HG03469 (cell line): ENCODE measurements around the gene DNM3.

Experiments
- ATAC-seq: cut with Tn5 transposase; IDR thresholded peaks from one replicate; pipeline ENCODE4 v1.9.1; 2021; ENCODE audit warnings: mild to moderate bottlenecking, moderate library complexity, moderate number of reproducible peaks; ENCODE audit not compliant: unreplicated experiment

DNM3 gene

DNA sequence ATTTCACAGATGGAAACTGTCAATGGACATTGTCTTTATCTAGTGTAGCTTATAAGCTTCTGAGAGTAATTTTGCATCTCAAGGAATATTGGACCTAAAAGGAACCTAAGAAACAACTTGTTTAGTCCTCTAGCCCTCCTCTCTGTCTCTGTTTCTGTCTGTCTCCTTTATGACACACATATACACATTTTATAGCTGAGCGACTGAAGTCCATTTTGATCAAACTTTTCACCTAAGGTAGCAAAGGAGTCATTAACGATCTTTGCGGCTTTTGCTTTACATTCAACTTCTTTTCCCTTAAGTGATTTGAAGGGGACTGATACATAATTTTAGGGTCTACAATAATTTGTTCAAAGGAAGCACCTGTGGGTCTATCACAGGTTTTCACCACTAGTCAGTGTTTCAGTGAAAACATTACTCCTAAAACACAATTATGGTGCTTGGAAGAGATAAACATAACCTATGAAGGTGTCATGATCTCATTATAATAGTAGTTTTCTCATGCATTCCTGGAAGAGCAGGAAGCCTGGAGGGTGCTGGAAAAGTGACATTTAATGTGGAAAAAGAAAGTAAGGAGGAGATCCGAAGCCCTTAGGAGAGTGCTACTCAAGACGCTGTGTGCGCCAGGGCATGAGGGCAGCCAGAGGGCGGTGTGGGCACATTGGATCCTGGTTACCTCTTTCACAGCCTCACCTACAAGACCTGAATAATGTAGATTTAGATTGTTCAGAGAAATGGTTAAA, 248.6 kb downstream of the DNM3 start:
- no peak for ATAC-seq

GRCh38 chr1:172090511-172090817, 249.2 kb downstream of the DNM3 start:
- no peak for ATAC-seq

DNA sequence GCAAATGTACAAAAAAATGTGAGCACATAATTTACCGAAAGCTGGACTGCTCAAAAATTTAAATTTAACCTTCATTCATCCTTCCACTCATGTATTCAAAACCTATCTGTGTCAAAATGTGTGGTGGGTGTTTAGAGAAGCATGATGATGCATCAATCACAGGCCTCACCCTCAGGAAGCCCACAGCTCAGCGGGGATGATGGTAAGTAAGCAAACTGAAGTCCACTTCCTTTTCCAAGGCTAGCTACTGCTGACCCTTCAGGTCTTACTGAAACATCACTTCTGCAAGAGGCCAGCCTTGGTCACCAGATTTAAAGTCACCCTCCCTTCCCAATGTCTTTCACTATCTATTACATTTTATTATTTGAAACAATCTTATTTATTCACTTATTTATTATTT, 254.5 kb downstream of the DNM3 start:
- no peak for ATAC-seq

GRCh38 chr1:172105230-172105629, 263.9 kb downstream of the DNM3 start:
- no peak for ATAC-seq

DNA sequence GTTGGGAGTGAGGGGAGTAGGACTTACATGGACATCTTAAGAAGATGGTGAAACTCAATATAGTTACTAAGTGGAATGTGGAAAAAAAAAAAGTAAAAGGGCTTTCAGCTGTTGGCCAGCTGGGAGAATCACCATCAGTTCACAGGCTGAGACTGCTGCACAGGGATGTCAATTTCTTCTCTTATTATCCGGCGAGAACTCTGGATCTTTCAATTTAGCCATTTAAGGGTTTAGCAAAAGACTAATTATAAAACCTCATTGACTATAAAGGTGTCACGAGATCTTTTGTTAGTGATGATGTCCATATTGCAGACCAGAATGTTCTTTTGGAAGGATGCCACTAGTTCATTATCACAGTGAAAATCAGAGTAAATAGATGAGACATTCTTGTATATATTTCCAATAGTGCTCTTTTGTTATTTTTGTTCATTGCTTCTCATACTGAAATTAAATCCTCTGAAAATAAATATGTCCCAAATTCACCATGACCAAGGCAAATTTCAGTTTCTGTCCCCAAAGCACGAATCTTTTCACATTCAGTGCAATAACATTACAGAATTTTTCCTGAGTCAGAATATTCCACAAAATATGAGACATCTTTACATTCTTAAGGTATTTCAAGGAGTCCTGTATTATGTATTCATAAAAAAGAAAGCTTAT, 266.1 kb downstream of the DNM3 start:
- no peak for ATAC-seq

- ATAC-seq: no peak
Observed at GRCh38 chr1:172108161-172108893, 267.0 kb downstream of the DNM3 start.

- ATAC-seq: no peak
Observed at GRCh38 chr1:172109359-172109758, 268.1 kb downstream of the DNM3 start.

DNA sequence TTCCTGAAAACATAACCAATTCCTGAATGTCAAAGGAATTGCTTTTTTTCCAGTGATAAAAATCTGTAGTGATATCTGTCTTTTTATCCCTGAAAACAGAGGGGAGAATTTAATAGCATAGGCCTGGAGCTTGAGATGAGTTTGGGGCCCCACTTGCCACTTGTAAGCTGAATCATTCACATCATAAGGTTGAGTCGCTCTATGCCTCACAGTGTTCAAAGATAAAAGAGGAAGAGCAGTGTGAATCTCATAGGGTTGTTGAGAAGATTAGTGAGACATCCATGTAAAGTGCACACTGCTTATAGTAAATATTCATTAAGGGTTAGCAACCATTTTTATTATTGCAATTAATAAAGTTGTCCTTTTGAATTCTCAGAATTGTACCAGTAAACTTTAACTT, 271.3 kb downstream of the DNM3 start:
- ATAC-seq: no peak

DNA sequence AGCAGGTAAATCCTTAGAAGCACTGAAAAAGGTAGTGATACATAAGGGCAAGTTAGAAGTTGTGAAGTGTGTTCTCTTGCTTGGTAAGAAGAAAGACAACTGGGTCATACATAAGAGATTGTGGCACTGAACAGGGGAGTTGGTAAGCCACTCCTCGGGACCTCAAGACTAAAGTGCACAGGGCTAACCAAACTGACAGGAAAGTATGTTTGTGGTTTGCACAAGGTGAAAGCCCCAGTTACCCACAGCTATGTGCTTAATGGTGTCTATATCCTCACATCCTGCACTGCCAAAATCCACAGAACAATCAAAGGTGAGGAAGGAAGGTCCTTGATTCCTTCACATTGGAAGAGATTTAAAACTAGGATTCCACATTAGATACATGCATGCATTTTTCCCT, 276.5 kb downstream of the DNM3 start:
- ATAC-seq: peak; percentile 54

DNA sequence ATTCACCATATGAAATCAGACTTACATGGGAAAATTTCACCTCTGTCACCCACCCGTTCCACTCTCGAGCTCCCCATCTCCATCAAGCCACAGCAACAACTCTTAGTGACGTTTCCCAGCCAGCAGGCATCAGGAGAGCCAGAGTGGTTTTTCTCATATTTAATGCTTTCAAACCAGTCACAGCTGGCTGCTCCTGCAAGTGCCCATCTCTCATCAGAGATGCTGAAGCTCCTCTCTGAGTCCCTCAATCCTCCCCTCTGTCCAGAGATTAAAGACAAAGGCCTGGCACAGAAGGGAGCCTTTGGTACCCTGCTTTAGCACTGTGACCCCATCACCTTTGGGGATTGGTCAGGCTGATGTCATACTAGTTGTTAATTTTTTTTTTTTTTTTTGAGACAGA, 277.3 kb downstream of the DNM3 start:
- ATAC-seq: no peak

GRCh38 chr1:172119184-172119583, 277.9 kb downstream of the DNM3 start:
- ATAC-seq: no peak

DNA sequence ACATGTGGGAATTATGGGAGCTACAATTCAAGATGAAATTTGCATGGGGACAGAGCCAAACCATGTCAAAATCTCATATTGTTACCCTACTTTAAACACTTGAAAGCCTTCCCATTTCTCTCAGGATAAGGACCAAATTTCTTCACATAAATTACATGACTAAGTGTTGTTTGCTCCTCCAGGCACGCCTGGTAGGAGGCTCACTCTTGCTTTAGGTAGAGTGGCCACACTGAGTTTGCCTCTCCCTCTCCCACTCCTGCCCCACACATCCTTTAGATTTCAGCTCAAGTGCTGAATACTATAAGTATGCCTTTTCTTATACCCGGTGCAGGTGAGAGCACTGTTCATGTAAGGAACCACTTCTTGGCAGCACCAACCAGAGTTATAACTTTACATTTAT, 279.1 kb downstream of the DNM3 start:
- ATAC-seq: no peak

DNA sequence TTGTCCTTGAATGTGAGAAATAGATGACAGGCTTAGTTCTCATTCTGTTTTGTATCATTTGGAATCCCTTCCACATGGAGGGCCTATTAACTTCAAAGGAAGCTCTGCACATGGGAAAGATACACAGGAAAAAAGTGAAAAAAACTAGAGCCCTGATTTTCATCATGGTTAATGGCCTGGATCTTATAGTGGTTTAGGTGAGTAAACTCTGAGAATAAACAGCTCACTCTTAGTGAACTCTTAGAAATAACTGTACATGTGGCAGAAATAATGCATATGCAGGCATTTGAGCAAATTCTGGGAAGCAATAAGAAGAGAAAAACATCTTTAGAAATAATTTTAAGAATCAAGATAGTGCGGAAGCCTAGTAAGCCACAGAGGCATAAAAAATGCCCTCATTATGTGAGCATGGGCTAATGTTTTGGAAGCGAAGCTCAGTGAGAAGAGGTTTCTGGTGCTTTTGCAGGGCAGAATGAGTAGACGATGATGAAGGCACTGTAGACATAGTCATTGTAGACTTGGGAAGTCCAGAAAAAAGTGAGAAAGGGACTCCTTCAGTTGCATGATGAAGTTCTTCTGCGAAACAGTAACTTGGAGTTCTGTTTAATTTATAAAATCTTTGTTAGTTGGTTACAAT, 279.9 kb downstream of the DNM3 start:
- no peak for ATAC-seq

- ATAC-seq: no peak
Observed at GRCh38 chr1:172122381-172122780, 281.1 kb downstream of the DNM3 start.

GRCh38 chr1:172125250-172125649, 284.0 kb downstream of the DNM3 start:
- no peak for ATAC-seq

GRCh38 chr1:172125812-172126430, 284.6 kb downstream of the DNM3 start:
- no peak for ATAC-seq

DNA sequence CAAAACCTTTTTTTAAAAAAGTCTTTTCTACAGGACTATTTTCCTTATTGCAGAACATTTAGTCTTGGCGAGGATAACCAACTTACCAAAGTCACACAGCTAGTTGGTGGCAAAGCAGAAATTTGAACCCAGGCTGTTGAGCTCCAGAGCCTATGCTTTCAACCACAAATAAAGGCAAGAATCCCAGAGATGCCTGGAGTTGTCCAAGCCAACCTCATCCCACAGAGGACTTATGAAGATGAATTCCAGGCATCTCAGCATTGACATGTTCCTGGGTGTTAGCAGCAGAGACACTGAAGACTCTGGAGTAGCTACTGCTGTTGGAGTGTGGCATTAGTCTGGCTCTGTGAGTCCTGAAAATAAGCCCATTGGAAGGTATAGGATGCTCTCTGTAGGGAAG, 291.5 kb downstream of the DNM3 start:
- no peak for ATAC-seq

DNA sequence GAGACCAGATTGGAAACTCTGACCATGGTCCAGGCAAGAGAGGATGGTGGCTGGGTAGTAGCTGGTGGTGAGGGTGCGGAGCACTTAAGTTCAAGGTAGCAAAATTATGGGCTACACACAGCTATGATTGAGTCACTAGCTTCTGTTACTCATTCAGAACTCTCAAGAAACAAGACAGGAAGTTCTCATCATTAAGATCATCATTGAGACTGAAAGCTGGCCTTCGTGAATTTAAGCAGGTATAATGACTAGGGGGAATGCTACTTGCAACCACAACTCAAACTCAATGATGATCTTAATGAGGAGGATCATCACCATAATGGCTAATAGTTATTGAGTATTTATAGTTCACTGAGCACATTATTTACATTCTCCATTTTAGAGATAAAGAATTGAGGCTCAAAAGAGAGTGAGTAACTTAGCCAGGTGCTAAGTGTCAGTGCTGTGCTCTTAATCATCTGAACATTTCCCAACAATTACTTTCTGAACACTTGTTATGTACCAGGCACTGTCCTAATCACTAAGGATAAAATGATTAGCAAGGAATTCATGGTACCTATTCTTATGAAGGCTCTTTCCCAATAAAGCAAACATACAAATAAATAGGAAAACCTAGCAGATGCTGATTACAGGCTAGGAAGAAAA, 292.9 kb downstream of the DNM3 start:
- no peak for ATAC-seq

DNA sequence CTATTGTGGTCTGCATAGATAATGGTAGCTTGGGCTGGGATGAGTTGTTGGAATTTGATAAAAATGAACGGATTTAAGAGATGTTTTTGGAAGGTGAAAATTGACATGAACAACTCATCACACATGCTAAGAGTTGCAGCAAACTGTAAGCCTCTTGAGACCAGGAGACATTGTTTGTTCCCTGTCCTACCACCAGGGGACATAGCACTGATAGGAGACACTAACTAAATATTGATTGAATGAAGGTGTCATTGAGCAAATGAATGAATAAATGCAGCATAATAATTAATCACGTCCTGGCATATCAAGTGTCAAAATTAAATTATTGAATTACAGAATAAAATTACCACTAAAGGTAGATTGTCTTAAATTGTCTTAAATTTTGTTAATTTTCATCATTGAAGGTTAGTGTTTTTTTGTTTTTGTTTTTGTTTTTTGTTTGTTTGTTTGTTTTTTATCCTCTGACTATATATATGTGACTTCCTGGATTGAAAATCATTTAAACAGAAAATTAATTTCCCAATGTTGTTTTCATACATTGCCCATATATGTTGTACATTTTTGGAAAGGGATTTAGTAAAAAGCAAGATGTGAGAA, 293.9 kb downstream of the DNM3 start:
- ATAC-seq: no peak

GRCh38 chr1:172135978-172136610, 294.8 kb downstream of the DNM3 start:
- no peak for ATAC-seq
